KMS-11 (cell line): Measurements from ENCODE around the gene RMI2.

ENCODE experiments used
- H2AFZ ChIP-seq: fragments of 200-600 bp; sonication (generic); 2 replicates; pipeline ENCODE4 v1.6.1; 2016; ENCODE audit warnings: antibody characterized with exemption, mixed run types, low read depth
- H3K27ac ChIP-seq: fragments of 200-600 bp; sonication (generic); 2 replicates; pipeline ENCODE4 v1.6.1; 2016; ENCODE audit warnings: mild to moderate bottlenecking, mixed run types
- H3K27me3 ChIP-seq: fragments of 200-600 bp; sonication (generic); 2 replicates; pipeline ENCODE4 v1.6.1; 2017; ENCODE audit warnings: mild to moderate bottlenecking, low read depth, mixed run types, moderate library complexity; ENCODE audit not compliant: insufficient read depth
- H3K36me3 ChIP-seq: fragments of 200-600 bp; sonication (generic); 2 replicates; pipeline ENCODE4 v1.6.1; 2017; ENCODE audit warnings: mild to moderate bottlenecking, mixed run types; ENCODE audit not compliant: insufficient read depth
- H3K4me1 ChIP-seq: fragments of 200-600 bp; sonication (generic); 2 replicates; pipeline ENCODE4 v1.6.1; 2016; ENCODE audit warnings: mild to moderate bottlenecking, low read depth, mixed run types; ENCODE audit not compliant: poor library complexity, severe bottlenecking
- H3K4me2 ChIP-seq: fragments of 200-600 bp; sonication (generic); 2 replicates; pipeline ENCODE4 v1.7.0; 2016; ENCODE audit warnings: mild to moderate bottlenecking, mixed run types
- H3K4me3 ChIP-seq: fragments of 200-600 bp; sonication (generic); IDR thresholded peaks from 2 replicates; pipeline ENCODE4 v1.6.1; 2017; ENCODE audit warnings: low read depth, low read length, mixed read lengths; ENCODE audit not compliant: insufficient read depth
- H3K79me2 ChIP-seq: fragments of 200-600 bp; sonication (generic); 2 replicates; pipeline ENCODE4 v1.6.1; 2016; ENCODE audit warnings: low read depth, mixed run types; ENCODE audit not compliant: insufficient read depth
- H3K9ac ChIP-seq: fragments of 200-600 bp; sonication (generic); 2 replicates; pipeline ENCODE4 v1.6.1; 2016; ENCODE audit warnings: mild to moderate bottlenecking, mixed run types
- H4K20me1 ChIP-seq: fragments of 200-600 bp; sonication (generic); 2 replicates; pipeline ENCODE4 v1.6.1; 2016; ENCODE audit warnings: mild to moderate bottlenecking, mixed run types; ENCODE audit not compliant: insufficient read depth
- CTCF ChIP-seq: fragments of 200-600 bp; sonication (generic); conservative IDR thresholded peaks from 2 replicates; pipeline ENCODE4 v1.6.1; 2017; ENCODE audit warnings: low read depth, mild to moderate bottlenecking, antibody characterized with exemption, low read length, moderate library complexity, mixed read lengths

Gene RMI2

GRCh38 chr16:11326737-11327276 is 18.5 kb upstream of the RMI2 start:
- Histone ChIP-seq H2AFZ (peak overlapping the region; percentile 32; the same call in 1 of the 2 replicates), H3K27ac (peak overlapping the region; percentile 39), H3K9ac (no peak overlapping the region), H3K4me2 (peak overlapping the region; percentile 89; the same call in 1 of the 2 replicates), H4K20me1 (no peaks in the 10 kb centered on the region), H3K4me3 (no peak overlapping the region), H3K4me1 (peaks cover 55% of the 10 kb centered on the region), H3K36me3 (no peaks in the 10 kb centered on the region), H3K27me3 (0 out of 2 replicates have a peak, but pooled peaks cover 4% of the 10 kb centered on the region), H3K79me2 (no peaks in the 10 kb centered on the region)
- no peak for TF ChIP-seq CTCF

- Histone ChIP-seq H2AFZ (peak overlapping the region; percentile 32; the same call in 1 of the 2 replicates), H3K27me3 (peaks cover 4% of the 10 kb centered on the region; the same call in 1 of the 2 replicates), H3K27ac (peak overlapping the region; percentile 39), H3K4me3 (no peak overlapping the region), H3K9ac (peak overlapping the region; percentile 4; the same call in 1 of the 2 replicates), H3K4me2 (peak overlapping the region; percentile 89), H3K4me1 (peaks cover 55% of the 10 kb centered on the region), H3K79me2 (no peaks in the 10 kb centered on the region), H3K36me3 (no peaks in the 10 kb centered on the region), H4K20me1 (no peaks in the 10 kb centered on the region)
- no peak for TF ChIP-seq CTCF
Observed at GRCh38 chr16:11327277-11328171, 17.7 kb upstream of the RMI2 start.

- H3K79me2 ChIP-seq: no peaks in the 10 kb centered on the region
- peaks cover 4% of the 10 kb centered on the region; the same call in 1 of the 2 replicates for H3K27me3 ChIP-seq
- H3K4me3 ChIP-seq: no peak overlapping the region
- peak overlapping the region; percentile 32; the same call in 1 of the 2 replicates for H2AFZ ChIP-seq
- no peaks in the 10 kb centered on the region for H4K20me1 ChIP-seq
- peak overlapping the region; percentile 4; the same call in 1 of the 2 replicates for H3K9ac ChIP-seq
- no peaks in the 10 kb centered on the region for H3K36me3 ChIP-seq
- H3K4me1 ChIP-seq: peaks cover 55% of the 10 kb centered on the region
- TF ChIP-seq CTCF: no peak
- peak overlapping the region; percentile 39 for H3K27ac ChIP-seq
- peak overlapping the region; percentile 89 for H3K4me2 ChIP-seq
Observed at GRCh38 chr16:11328172-11329070, 16.8 kb upstream of the RMI2 start.

- Histone ChIP-seq H3K79me2 (no peaks in the 10 kb centered on the region), H3K4me2 (peak overlapping the region; percentile 89), H4K20me1 (no peaks in the 10 kb centered on the region), H3K4me1 (peaks cover 55% of the 10 kb centered on the region), H3K27ac (peak overlapping the region; percentile 39; the same call in 1 of the 2 replicates), H3K9ac (peak overlapping the region; percentile 4; the same call in 1 of the 2 replicates), H3K4me3 (no peak overlapping the region), H3K36me3 (no peaks in the 10 kb centered on the region), H3K27me3 (peaks cover 4% of the 10 kb centered on the region; the same call in 1 of the 2 replicates), H2AFZ (peak overlapping the region; percentile 32; the same call in 1 of the 2 replicates)
- TF ChIP-seq CTCF: no peak
Observed at GRCh38 chr16:11329071-11329491, 16.2 kb upstream of the RMI2 start.
